Right lobe of liver (tissue), 6 donors: ENCODE measurements around the gene ADARB2. TPM values are rescaled to one million over a fixed set of nuclear protein-coding genes. Genes with fewer than 3 reads are reported as not detected.

Source experiments
- ATAC-seq, 4 donors: fragments of 200-7000 bp; cut with Tn5 transposase; one replicate each; pipeline ENCODE4 v1.9.1; 2020; ENCODE audit warnings: mild to moderate bottlenecking in 4 of 4, moderate library complexity in 4 of 4
- DNase-seq, 3 donors: peaks; one replicate each; pipeline ENCODE4 v3.0.0-alpha.2; 2020
- H3K27ac ChIP-seq, 3 donors: fragments of 200-600 bp; one replicate each; pipeline ENCODE4 v1.8.0; 2022
- H3K27me3 ChIP-seq, 2 donors: fragments of 200-600 bp; one replicate each; pipeline ENCODE4 v1.8.0; 2022
- H3K36me3 ChIP-seq, 4 donors: fragments of 200-600 bp; sonication (generic) in 1 of 4; one replicate each; pipeline versions ENCODE4 v1.5.1 to v1.8.0; 2017 to 2022; ENCODE audit warnings: control low read depth in 1 of 4
- H3K4me1 ChIP-seq, 4 donors: fragments of 200-600 bp; sonication (generic) in 1 of 4; one replicate each; pipeline versions ENCODE4 v1.5.1 to v1.8.0; 2017 to 2022; ENCODE audit warnings: control low read depth in 1 of 4
- H3K4me3 ChIP-seq, 3 donors: fragments of 200-600 bp; one replicate each; pipeline ENCODE4 v1.8.0; 2022
- H3K9me3 ChIP-seq, 4 donors: fragments of 200-600 bp; sonication (generic) in 1 of 4; one replicate each; pipeline versions ENCODE4 v1.5.1 to v1.8.0; 2017 to 2022; ENCODE audit warnings: control low read depth in 1 of 4
- POLR2A ChIP-seq: fragments of 450-650 bp; IDR thresholded peaks from one replicate; pipeline ENCODE4 v1.6.1; 2017; ENCODE audit warnings: antibody characterized with exemption, mild to moderate bottlenecking
- WGBS: methylation state at CpG from one replicate; pipeline ENCODE4 v1.1.6; 2018; ENCODE audit warnings: low coverage, low lambda C conversion rate; ENCODE audit not compliant: insufficient coverage; ENCODE audit errors: missing lambda C conversion rate; 5-methylcytosine and 5-hydroxymethylcytosine counted together
- intact Hi-C, 2 donors: fragments of 100-400 bp; cut with DNase I; formaldehyde crosslinking; loops; one replicate each; pipeline versions ENCODE4 v1.11.2 to v1.14.1; 2022
- total RNA-seq, 6 experiments: library from RNA; depleted of rRNA in 2 of 6; stranded (reverse); fragments of >200 nt in 2 of 6; fragmentation: NEBNext Ultra II Directional in 3 of 6; extraction: Animal tissue kit (Norgen Biotek cat#: 25700) in 3 of 6; gene quantifications; one replicate each; pipeline versions ENCODE4 v1.1.0 to v1.2.4, GENCODE V29; 2016 to 2023
- TF ChIP-seq, protein P1 (sequence below), 4 donors: fragments of 200-600 bp in 3 of 4; fragments of 450-650 bp in 1 of 4; IDR thresholded peaks; one replicate each; pipeline versions ENCODE4 v1.5.1 to v1.8.0; 2016 to 2022; ENCODE audit warnings: antibody characterized with exemption in 4 of 4, mild to moderate bottlenecking in 2 of 4
- donor health status: DM: no; HTN: yes; CAD: no.
- donor health status: DM: no; HTN: no; CAD: no.
- donor health status: DM: no; HTN: no; CAD: no.
- donor health status: DM: no; HTN: yes; CAD: no.
- donor health status: DM: no; HTN: yes; CAD: no.

ADARB2 gene
- total RNA-seq, 6 experiments from 2014 or later: 0.07 to 0.68 (median 0.42) TPM

GRCh38 chr10:1150638-1150955, 586.7 kb downstream of the ADARB2 start:
- DNase-seq (no peak), ATAC-seq (no peak)
- H3K36me3 ChIP-seq: no peaks in the 10 kb centered on the region

DNA sequence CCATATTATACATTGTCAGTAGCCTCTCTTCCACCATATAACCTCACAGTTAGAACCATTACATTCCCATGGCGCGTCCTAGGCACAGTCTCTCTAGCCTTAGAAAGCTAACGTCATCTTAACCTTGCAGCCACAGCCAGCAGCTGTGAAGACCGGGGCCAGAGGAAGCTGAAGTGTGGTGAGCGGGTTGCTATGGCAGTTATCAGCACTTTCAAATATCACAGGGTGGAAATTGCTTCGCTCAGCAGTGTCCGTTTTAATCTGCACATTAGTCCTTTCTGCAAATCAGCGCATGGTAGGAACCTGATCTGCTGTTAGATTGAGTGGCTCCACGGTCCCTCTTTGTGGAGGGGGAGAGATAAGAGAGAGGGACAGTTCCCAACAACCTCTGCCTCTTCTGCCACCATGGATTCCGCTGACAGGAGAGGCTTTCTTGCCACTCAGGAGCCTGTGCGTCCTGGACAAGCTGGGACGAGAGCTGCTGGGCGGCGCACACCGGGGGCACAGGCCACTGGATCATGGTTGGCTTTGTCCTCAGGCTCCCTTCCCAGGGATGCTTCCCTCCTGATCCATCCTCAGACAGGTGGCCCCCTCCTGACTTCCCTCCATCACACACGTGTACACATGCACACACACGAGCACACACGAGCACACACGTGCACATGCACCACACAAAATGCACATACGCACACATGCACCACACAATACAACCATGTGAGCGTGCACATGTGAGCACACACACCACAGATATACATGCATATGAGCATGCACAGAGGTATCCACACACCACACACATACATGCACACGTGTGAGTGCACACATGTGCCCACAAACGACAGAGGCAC, 587.3 kb downstream of the ADARB2 start:
- peaks cover 0 to 6% (median 0%) of the 10 kb centered on the region in 4 donors for H3K9me3 ChIP-seq
- DNase-seq (no peak), ATAC-seq (peak; percentile 61 to 74 (median 69))
- TF ChIP-seq POLR2A: no peak
- TF ChIP-seq, protein P1, sequence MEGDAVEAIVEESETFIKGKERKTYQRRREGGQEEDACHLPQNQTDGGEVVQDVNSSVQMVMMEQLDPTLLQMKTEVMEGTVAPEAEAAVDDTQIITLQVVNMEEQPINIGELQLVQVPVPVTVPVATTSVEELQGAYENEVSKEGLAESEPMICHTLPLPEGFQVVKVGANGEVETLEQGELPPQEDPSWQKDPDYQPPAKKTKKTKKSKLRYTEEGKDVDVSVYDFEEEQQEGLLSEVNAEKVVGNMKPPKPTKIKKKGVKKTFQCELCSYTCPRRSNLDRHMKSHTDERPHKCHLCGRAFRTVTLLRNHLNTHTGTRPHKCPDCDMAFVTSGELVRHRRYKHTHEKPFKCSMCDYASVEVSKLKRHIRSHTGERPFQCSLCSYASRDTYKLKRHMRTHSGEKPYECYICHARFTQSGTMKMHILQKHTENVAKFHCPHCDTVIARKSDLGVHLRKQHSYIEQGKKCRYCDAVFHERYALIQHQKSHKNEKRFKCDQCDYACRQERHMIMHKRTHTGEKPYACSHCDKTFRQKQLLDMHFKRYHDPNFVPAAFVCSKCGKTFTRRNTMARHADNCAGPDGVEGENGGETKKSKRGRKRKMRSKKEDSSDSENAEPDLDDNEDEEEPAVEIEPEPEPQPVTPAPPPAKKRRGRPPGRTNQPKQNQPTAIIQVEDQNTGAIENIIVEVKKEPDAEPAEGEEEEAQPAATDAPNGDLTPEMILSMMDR (IDR thresholded peaks at IDR 0.05): no peak
- H3K4me1 ChIP-seq: no peaks in the 10 kb centered on the region
- H3K4me3 ChIP-seq: no peak overlapping the region
- 38% methylated on average over 13 of the region's 23 CpGs for WGBS
- H3K27me3 ChIP-seq: no peaks in the 10 kb centered on the region
- no peaks in the 10 kb centered on the region for H3K36me3 ChIP-seq
- intact Hi-C loops: no loop called here
- H3K27ac ChIP-seq: no peak overlapping the region

More at GRCh38 chr10:1150638-1150955, 586.7 kb downstream of the ADARB2 start:
- TF ChIP-seq, protein P1 (IDR thresholded peaks at IDR 0.05): no peak
- TF ChIP-seq POLR2A: no peak
- no peaks in the 10 kb centered on the region for H3K4me1 ChIP-seq
- no peaks in the 10 kb centered on the region for H3K27me3 ChIP-seq
- H3K9me3 ChIP-seq: peaks cover 0 to 6% (median 0%) of the 10 kb centered on the region in 4 donors
- no peak overlapping the region for H3K4me3 ChIP-seq
- H3K27ac ChIP-seq: no peak overlapping the region
- 66% methylated on average over 9 of the region's 13 CpGs for WGBS
- intact Hi-C loops: no loop called here

GRCh38 chr10:1148855-1149605, 588.3 kb downstream of the ADARB2 start:
- Histone ChIP-seq H3K27ac (no peak overlapping the region), H3K4me3 (no peak overlapping the region), H3K27me3 (no peaks in the 10 kb centered on the region), H3K36me3 (no peaks in the 10 kb centered on the region), H3K4me1 (no peaks in the 10 kb centered on the region), H3K9me3 (peaks cover 0 to 6% (median 0%) of the 10 kb centered on the region in 4 donors)
- TF ChIP-seq POLR2A: no peak
- TF ChIP-seq, protein P1 (IDR thresholded peaks at IDR 0.05): no peak
- no peak for ATAC-seq
- 78% methylated on average over 15 of the region's 17 CpGs for WGBS
- DNase-seq: no peak
- intact Hi-C loops: no loop called here

DNA sequence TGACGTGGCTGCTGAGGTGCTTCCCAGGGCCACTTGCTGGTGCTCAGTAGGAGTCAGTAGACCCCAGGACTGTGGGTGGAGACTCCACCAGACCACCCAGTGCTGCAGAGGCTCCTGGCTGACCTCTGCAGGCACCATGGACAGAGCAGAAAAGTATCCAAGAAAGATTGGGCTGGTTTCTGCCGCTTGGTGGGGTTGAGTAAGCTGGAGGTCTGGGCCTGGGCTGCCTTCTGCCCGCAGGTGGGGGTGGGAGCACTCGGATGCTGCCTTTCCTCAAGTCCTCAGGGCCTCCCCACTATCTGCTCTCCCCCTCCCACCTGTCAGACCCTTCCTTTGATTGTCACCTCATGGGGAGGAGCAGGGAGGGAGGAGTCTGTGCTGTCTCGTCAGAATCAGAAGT, 589.5 kb downstream of the ADARB2 start:
- no peaks in the 10 kb centered on the region for H3K27me3 ChIP-seq
- ATAC-seq (no peak), DNase-seq (no peak)
- no peaks in the 10 kb centered on the region for H3K4me1 ChIP-seq
- intact Hi-C loops: no loop called here
- no peak for TF ChIP-seq POLR2A
- TF ChIP-seq, protein P1 (IDR thresholded peaks at IDR 0.05): no peak
- 45% methylated on average over 4 of the region's 5 CpGs for WGBS
- H3K9me3 ChIP-seq: peaks cover 0 to 6% (median 0%) of the 10 kb centered on the region in 4 donors
- H3K4me3 ChIP-seq: no peak overlapping the region
- H3K36me3 ChIP-seq: no peaks in the 10 kb centered on the region
- H3K27ac ChIP-seq: no peak overlapping the region
